SK-N-SH (cell line): ENCODE results near the gene NGLY1. TPM values are rescaled to one million over a fixed set of nuclear protein-coding genes. Genes with fewer than 3 reads are reported as not detected.

ENCODE experiments used
- CTCF ChIA-PET: fragments of 300-600, 350-600 bp; formaldehyde crosslinking; extraction: SDS; loops from one replicate; lab custom pipeline; 2021; lab: Yijun Ruan, JAX
- POLR2A ChIA-PET: fragments of 350-600 bp; sonication (Branson Sonifier 250); formaldehyde crosslinking; extraction: SDS; loops from one replicate; lab custom pipeline; 2020; ENCODE audit warnings: antibody characterized with exemption, inconsistent platforms; lab: Yijun Ruan, JAX
- DNase-seq: peaks from one replicate; pipeline ENCODE4 v3.0.0; 2012
- H2AFZ ChIP-seq: fragments of 200-600 bp; sonication (generic); 2 replicates; pipeline ENCODE4 v1.8.1; 2016; ENCODE audit warnings: antibody characterized with exemption, mild to moderate bottlenecking, low read depth
- H3F3A ChIP-seq: fragments of 200-600 bp; sonication (generic); replicated peaks from 2 replicates; pipeline ENCODE3; 2016; ENCODE audit warnings: antibody characterized with exemption, mild to moderate bottlenecking; ENCODE audit not compliant: insufficient read depth
- H3K27ac ChIP-seq, 2 experiments: fragments of 200-500 bp in 1 of 2; fragments of 200-600 bp in 1 of 2; sonication (Bioruptor generic) in 1 of 2; sonication (generic), shearing (Covaris generic) in 1 of 2; 2 replicates each; pipeline versions ENCODE4 v1.5.1 to v1.6.1; 2014 to 2016; ENCODE audit warnings: low read depth in 2 of 2, inconsistent platforms in 1 of 2, low read length in 1 of 2, mild to moderate bottlenecking in 1 of 2, mixed read lengths in 1 of 2
- H3K27me3 ChIP-seq: fragments of 200-600 bp; sonication (generic), shearing (Covaris generic); 2 replicates; pipeline ENCODE4 v1.6.1; 2016; ENCODE audit warnings: mixed run types; ENCODE audit not compliant: insufficient read depth
- H3K36me3 ChIP-seq, 2 experiments: fragments of 200-500 bp in 1 of 2; fragments of 200-600 bp in 1 of 2; sonication (Bioruptor generic) in 1 of 2; sonication (generic) in 1 of 2; replicated peaks in 1 of 2; 2 replicates each; pipeline versions ENCODE3 to v1.5.1; 2014 to 2016; ENCODE audit warnings: low read length in 1 of 2, mild to moderate bottlenecking in 1 of 2; ENCODE audit not compliant: insufficient read depth in 2 of 2, control insufficient read depth in 1 of 2
- H3K4me1 ChIP-seq, 2 experiments: fragments of 200-500 bp in 1 of 2; fragments of 200-600 bp in 1 of 2; sonication (Bioruptor generic) in 1 of 2; sonication (generic), shearing (Covaris generic) in 1 of 2; 2 replicates each; pipeline versions ENCODE4 v1.5.1 to v1.6.1; 2014 to 2016; ENCODE audit warnings: low read depth in 1 of 2, low read length in 1 of 2, mixed run types in 1 of 2; ENCODE audit not compliant: insufficient read depth in 2 of 2, control insufficient read depth in 1 of 2
- H3K4me2 ChIP-seq: fragments of 200-600 bp; sonication (generic), shearing (Covaris generic); 2 replicates; pipeline ENCODE4 v1.6.1; 2017; ENCODE audit warnings: mixed run types
- H3K4me3 ChIP-seq, 2 experiments: fragments of 200-500 bp in 1 of 2; fragments of 200-600 bp in 1 of 2; sonication (Bioruptor generic) in 1 of 2; sonication (generic), shearing (Covaris generic) in 1 of 2; 2 replicates each; pipeline versions ENCODE4 v1.5.1 to v1.8.1; 2014 to 2016; ENCODE audit warnings: low read depth in 2 of 2, inconsistent platforms in 1 of 2, low read length in 1 of 2, mild to moderate bottlenecking in 1 of 2, mixed read lengths in 1 of 2, moderate library complexity in 1 of 2
- H3K79me2 ChIP-seq: fragments of 200-600 bp; sonication (generic); 2 replicates; pipeline ENCODE4 v1.8.1; 2017; ENCODE audit warnings: mild to moderate bottlenecking; ENCODE audit not compliant: insufficient read depth
- H3K9ac ChIP-seq: fragments of 200-600 bp; sonication (generic); 2 replicates; pipeline ENCODE4 v1.6.1; 2017; ENCODE audit warnings: mixed run types
- H3K9me2 ChIP-seq: fragments of 200-600 bp; sonication (generic); 2 replicates; pipeline ENCODE4 v1.6.1; 2017; ENCODE audit warnings: mixed run types
- H3K9me3 ChIP-seq: fragments of 200-600 bp; sonication (generic); 2 replicates; pipeline ENCODE4 v1.6.1; 2017; ENCODE audit warnings: mixed run types, mild to moderate bottlenecking, moderate library complexity
- H4K20me1 ChIP-seq: fragments of 200-600 bp; sonication (generic); 2 replicates; pipeline ENCODE4 v1.6.1; 2017; ENCODE audit warnings: mild to moderate bottlenecking, mixed run types; ENCODE audit not compliant: insufficient read depth
- CHD2 ChIP-seq: fragments of 150-350 bp; IDR thresholded peaks from 2 replicates; pipeline ENCODE4 v1.6.1; 2018; ENCODE audit warnings: low read length; ENCODE audit not compliant: partially characterized antibody
- ELF1 ChIP-seq: IDR thresholded peaks from 2 replicates; pipeline ENCODE4 v1.4.0; 2012
- FOSL2 ChIP-seq: IDR thresholded peaks from 2 replicates; pipeline ENCODE4 v1.4.0; 2012; ENCODE audit warnings: low read depth, mild to moderate bottlenecking, moderate library complexity, borderline replicate concordance
- FOXM1 ChIP-seq: IDR thresholded peaks from 2 replicates; pipeline ENCODE4 v1.4.0; 2012; ENCODE audit warnings: low read depth, mild to moderate bottlenecking
- GATA2 ChIP-seq: sonication (generic); formaldehyde crosslinking; IDR thresholded peaks from 2 replicates; pipeline ENCODE4 v1.5.0; 2020; ENCODE audit warnings: mild to moderate bottlenecking, missing genetic modification reagents
- MEF2A ChIP-seq: IDR thresholded peaks from 2 replicates; pipeline ENCODE4 v1.4.0; 2012; ENCODE audit warnings: low read depth, borderline replicate concordance
- RAD21 ChIP-seq: IDR thresholded peaks from 2 replicates; pipeline ENCODE4 v1.6.1; 2012; ENCODE audit warnings: mild to moderate bottlenecking, low read length
- RFX5 ChIP-seq: IDR thresholded peaks from 2 replicates; pipeline ENCODE4 v1.6.1; 2012; ENCODE audit warnings: mild to moderate bottlenecking, improper control_type of control experiment, low read length
- SIN3A ChIP-seq: IDR thresholded peaks from 2 replicates; pipeline ENCODE4 v1.6.1; 2012; ENCODE audit warnings: low read depth, mild to moderate bottlenecking, low read length, moderate library complexity, borderline replicate concordance
- TAF1 ChIP-seq: IDR thresholded peaks from 2 replicates; pipeline ENCODE4 v1.6.1; 2012; ENCODE audit warnings: low read depth, mild to moderate bottlenecking, low read length, moderate library complexity, borderline replicate concordance
- WGBS: methylation state at CpG from one replicate; pipeline ENCODE4 v1.1.6; 2017; ENCODE audit warnings: low lambda C conversion rate; 5-methylcytosine and 5-hydroxymethylcytosine counted together
- polyA plus RNA-seq, 3 experiments: library from polyadenylated mRNA; depleted of rRNA; stranded (reverse); fragments of >200 nt; gene quantifications; 2 replicates each; pipeline ENCODE4 v1.2.3, GENCODE V29; 2012
- TF ChIP-seq, protein P1 (sequence below): IDR thresholded peaks from 2 replicates; pipeline ENCODE4 v1.6.1; 2012; ENCODE audit warnings: mild to moderate bottlenecking, low read depth, low read length, moderate library complexity
- TF ChIP-seq, protein P2 (sequence below): IDR thresholded peaks from 2 replicates; pipeline ENCODE4; 2012
- TF ChIP-seq, protein P3 (sequence below): IDR thresholded peaks from 2 replicates; pipeline ENCODE4 v1.4.0; 2012; ENCODE audit warnings: low read depth, borderline replicate concordance

Gene NGLY1
- polyA plus RNA-seq, 1 of the 3 experiments (the other 2 are of a cell fraction): 6.0 TPM

DNA sequence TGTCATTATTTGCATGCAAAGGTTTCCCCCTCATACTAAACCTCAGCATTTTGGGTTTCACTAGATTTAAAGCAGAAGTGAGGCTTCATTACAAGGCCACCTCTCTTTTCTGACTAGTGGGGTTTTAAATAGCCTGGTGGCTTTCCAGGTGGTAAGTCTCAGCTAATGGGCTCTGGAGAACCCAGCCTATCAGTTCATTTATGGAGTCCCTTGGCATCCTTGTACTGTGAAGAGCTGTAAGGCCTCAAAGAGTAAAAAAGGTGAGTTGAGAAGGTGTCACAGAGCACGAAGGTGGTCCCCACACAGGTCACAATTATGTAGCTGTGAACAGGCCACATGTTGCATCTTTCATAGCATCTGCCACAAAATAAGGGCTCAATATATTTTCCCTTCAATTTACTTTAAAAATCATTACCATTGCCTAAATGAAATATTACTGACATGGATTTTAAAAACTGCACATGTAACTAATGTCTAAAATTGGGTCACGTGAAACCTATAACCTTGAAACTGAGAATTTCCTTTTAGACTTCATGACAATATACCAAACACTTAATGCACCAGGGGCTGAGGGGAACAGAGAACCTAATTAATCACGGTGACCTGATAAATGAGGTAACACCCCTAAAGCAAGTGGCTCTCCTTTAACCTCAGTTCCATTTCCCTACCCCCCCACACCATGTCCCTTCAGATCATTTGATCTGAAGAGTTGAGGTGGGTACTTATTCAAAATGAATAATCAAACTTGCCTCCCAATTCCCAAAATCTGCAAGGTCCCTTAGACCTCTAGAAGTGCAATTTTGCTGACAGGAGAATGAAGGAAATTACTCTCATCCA is 1.3 kb downstream of the NGLY1 start:
- Histone ChIP-seq H3K79me2 (peaks cover 44% of the 10 kb centered on the region), H4K20me1 (no peaks in the 10 kb centered on the region), H3K27me3 (no peaks in the 10 kb centered on the region), H3K9me2 (no peaks in the 10 kb centered on the region), H3K4me1 (peaks cover 8 to 13% of the 10 kb centered on the region in 2 experiments; a peak in 3 of 4 replicates), H3K9me3 (no peaks in the 10 kb centered on the region), H3K36me3 (peaks cover 13 to 14% of the 10 kb centered on the region in 2 experiments), H3K9ac (peak overlapping the region; percentile 79), H3K27ac (no peak overlapping the region; a peak in 1 of 4 replicates), H3K4me3 (peak overlapping the region; percentile 84 to 89), H2AFZ (peak overlapping the region; percentile 82), H3F3A (peaks cover 6% of the 10 kb centered on the region), H3K4me2 (peak overlapping the region; percentile 73)
- TF ChIP-seq, protein P1, sequence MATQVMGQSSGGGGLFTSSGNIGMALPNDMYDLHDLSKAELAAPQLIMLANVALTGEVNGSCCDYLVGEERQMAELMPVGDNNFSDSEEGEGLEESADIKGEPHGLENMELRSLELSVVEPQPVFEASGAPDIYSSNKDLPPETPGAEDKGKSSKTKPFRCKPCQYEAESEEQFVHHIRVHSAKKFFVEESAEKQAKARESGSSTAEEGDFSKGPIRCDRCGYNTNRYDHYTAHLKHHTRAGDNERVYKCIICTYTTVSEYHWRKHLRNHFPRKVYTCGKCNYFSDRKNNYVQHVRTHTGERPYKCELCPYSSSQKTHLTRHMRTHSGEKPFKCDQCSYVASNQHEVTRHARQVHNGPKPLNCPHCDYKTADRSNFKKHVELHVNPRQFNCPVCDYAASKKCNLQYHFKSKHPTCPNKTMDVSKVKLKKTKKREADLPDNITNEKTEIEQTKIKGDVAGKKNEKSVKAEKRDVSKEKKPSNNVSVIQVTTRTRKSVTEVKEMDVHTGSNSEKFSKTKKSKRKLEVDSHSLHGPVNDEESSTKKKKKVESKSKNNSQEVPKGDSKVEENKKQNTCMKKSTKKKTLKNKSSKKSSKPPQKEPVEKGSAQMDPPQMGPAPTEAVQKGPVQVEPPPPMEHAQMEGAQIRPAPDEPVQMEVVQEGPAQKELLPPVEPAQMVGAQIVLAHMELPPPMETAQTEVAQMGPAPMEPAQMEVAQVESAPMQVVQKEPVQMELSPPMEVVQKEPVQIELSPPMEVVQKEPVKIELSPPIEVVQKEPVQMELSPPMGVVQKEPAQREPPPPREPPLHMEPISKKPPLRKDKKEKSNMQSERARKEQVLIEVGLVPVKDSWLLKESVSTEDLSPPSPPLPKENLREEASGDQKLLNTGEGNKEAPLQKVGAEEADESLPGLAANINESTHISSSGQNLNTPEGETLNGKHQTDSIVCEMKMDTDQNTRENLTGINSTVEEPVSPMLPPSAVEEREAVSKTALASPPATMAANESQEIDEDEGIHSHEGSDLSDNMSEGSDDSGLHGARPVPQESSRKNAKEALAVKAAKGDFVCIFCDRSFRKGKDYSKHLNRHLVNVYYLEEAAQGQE: no peak
- TF ChIP-seq GATA2 (CRISPR knock-in tag) (no peak), RAD21 (no peak), RFX5 (no peak), TAF1 (no peak), MEF2A (no peak)
- TF ChIP-seq, protein P2, sequence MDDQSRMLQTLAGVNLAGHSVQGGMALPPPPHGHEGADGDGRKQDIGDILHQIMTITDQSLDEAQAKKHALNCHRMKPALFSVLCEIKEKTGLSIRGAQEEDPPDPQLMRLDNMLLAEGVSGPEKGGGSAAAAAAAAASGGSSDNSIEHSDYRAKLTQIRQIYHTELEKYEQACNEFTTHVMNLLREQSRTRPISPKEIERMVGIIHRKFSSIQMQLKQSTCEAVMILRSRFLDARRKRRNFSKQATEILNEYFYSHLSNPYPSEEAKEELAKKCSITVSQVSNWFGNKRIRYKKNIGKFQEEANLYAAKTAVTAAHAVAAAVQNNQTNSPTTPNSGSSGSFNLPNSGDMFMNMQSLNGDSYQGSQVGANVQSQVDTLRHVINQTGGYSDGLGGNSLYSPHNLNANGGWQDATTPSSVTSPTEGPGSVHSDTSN: no peak
- WGBS: 61% methylated on average over 3 of the region's 3 CpGs
- CTCF ChIA-PET: no interaction called here
- POLR2A ChIA-PET: no interaction called here
- no peak for DNase-seq

DNA sequence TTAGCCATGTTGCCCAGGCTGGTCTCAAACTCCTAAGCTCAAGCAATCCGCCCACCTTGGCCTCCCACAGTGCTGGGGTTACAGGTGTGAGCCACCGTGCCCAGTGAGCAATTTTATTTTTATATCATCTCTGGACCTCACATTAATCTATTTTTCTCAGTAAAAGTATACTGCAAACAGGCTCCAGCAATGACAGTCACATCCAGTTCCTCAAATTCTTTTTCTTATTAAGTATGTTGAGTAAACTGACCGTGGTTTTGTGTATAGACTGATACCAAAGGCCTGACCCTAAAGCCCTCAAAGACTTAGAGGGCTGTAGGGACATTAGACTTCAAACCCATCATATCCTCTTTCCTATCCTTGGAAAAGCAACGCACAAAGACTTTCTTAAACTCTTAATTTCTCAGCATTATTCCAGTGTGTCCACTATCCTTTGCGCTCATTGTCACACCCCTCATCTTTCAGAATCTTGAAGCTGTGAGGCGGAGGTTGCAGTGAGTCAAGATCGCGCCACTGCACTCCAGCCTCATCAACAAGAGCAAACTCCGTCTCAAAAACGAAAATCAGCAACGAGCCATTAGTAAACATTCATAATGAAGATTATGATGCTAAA is 2.0 kb downstream of the NGLY1 start:
- WGBS: 94% methylated on average over 11 of the region's 11 CpGs
- H3K79me2 ChIP-seq: peaks cover 44% of the 10 kb centered on the region
- CTCF ChIA-PET: interaction anchor here (0.6 to 1.2 kb wide), 2 partner anchors 22 to 29 kb away, joined by 3 read pairs; no protein-coding TSS in a partner anchor
- POLR2A ChIA-PET: no interaction called here
- H3K36me3 ChIP-seq: peaks cover 21 to 22% of the 10 kb centered on the region in 2 experiments
- H3K27me3 ChIP-seq: no peaks in the 10 kb centered on the region
- no peak overlapping the region for H3K27ac ChIP-seq
- H3K9me3 ChIP-seq: no peaks in the 10 kb centered on the region
- H3F3A ChIP-seq: peaks cover 6% of the 10 kb centered on the region
- H4K20me1 ChIP-seq: no peaks in the 10 kb centered on the region
- H3K9ac ChIP-seq: no peak overlapping the region
- DNase-seq: no peak
- H3K4me2 ChIP-seq: peak overlapping the region; percentile 73
- H3K9me2 ChIP-seq: no peaks in the 10 kb centered on the region
- peak overlapping the region in 1 of 2 experiments; percentile 84; a peak in 1 of 4 replicates for H3K4me3 ChIP-seq
- peaks cover 8 to 13% of the 10 kb centered on the region in 2 experiments; a peak in 3 of 4 replicates for H3K4me1 ChIP-seq
- H2AFZ ChIP-seq: no peak overlapping the region
- TF ChIP-seq GATA2 (CRISPR knock-in tag): no peak
- TF ChIP-seq, protein P3, sequence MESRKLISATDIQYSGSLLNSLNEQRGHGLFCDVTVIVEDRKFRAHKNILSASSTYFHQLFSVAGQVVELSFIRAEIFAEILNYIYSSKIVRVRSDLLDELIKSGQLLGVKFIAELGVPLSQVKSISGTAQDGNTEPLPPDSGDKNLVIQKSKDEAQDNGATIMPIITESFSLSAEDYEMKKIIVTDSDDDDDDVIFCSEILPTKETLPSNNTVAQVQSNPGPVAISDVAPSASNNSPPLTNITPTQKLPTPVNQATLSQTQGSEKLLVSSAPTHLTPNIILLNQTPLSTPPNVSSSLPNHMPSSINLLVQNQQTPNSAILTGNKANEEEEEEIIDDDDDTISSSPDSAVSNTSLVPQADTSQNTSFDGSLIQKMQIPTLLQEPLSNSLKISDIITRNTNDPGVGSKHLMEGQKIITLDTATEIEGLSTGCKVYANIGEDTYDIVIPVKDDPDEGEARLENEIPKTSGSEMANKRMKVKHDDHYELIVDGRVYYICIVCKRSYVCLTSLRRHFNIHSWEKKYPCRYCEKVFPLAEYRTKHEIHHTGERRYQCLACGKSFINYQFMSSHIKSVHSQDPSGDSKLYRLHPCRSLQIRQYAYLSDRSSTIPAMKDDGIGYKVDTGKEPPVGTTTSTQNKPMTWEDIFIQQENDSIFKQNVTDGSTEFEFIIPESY: no peak
- TF ChIP-seq SIN3A: no peak
- TF ChIP-seq, protein P1: no peak
- TF ChIP-seq ELF1: no peak
- TF ChIP-seq FOXM1: no peak
- no peak for TF ChIP-seq CHD2
- TF ChIP-seq FOSL2: no peak
